Measurements from ENCODE around the gene GPR84.

GPR84 gene

DNA sequence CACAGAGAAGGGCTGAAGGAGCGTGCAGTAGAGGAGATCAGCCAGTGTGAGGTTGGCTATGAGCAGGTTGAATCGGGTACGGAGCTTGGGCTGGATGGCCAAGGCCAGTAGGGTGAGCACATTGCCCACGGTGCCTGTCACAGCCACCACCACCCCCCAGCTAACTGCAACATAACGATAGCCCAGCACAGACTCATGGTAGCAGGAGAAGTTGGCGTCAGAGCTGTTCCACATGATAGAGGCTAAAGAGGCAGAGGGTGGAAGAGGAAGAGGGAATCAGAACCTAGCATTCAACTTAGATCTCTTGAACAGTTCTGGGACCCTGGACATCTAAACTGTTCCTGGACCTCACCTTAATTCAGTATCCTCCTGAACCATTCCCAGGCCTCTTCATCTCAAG, 668 bp downstream of the GPR84 start:
- no peak for ATAC-seq
- TF ChIP-seq ZC3H10 (CRISPR knock-in tag; IDR thresholded peaks at IDR 0.05) (no peak), ZFP3 (CRISPR knock-in tag; IDR thresholded peaks at IDR 0.05) (no peak), ARNTL (CRISPR knock-in tag; IDR thresholded peaks at IDR 0.05; ENCODE audit: borderline replicate concordance, low read depth) (no peak), ZNF70 (CRISPR knock-in tag; IDR thresholded peaks at IDR 0.05) (no peak), ESRRG (CRISPR knock-in tag; IDR thresholded peaks at IDR 0.05) (no peak), RARB (CRISPR knock-in tag; IDR thresholded peaks at IDR 0.05) (no peak), GLIS3 (CRISPR knock-in tag; IDR thresholded peaks at IDR 0.05) (no peak), PPARA (CRISPR knock-in tag; IDR thresholded peaks at IDR 0.05; ENCODE audit: borderline replicate concordance) (no peak), OSR1 (CRISPR knock-in tag; IDR thresholded peaks at IDR 0.05) (no peak), BACH2 (CRISPR knock-in tag; IDR thresholded peaks at IDR 0.05; ENCODE audit: borderline replicate concordance) (no peak)
- TF ChIP-seq, protein P1, sequence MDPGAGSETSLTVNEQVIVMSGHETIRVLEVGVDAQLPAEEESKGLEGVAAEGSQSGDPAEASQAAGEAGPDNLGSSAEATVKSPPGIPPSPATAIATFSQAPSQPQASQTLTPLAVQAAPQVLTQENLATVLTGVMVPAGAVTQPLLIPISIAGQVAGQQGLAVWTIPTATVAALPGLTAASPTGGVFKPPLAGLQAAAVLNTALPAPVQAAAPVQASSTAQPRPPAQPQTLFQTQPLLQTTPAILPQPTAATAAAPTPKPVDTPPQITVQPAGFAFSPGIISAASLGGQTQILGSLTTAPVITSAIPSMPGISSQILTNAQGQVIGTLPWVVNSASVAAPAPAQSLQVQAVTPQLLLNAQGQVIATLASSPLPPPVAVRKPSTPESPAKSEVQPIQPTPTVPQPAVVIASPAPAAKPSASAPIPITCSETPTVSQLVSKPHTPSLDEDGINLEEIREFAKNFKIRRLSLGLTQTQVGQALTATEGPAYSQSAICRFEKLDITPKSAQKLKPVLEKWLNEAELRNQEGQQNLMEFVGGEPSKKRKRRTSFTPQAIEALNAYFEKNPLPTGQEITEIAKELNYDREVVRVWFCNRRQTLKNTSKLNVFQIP (CRISPR knock-in tag; IDR thresholded peaks at IDR 0.05; ENCODE audit: borderline replicate concordance, low read depth) = no peak
- TF ChIP-seq, protein P2, sequence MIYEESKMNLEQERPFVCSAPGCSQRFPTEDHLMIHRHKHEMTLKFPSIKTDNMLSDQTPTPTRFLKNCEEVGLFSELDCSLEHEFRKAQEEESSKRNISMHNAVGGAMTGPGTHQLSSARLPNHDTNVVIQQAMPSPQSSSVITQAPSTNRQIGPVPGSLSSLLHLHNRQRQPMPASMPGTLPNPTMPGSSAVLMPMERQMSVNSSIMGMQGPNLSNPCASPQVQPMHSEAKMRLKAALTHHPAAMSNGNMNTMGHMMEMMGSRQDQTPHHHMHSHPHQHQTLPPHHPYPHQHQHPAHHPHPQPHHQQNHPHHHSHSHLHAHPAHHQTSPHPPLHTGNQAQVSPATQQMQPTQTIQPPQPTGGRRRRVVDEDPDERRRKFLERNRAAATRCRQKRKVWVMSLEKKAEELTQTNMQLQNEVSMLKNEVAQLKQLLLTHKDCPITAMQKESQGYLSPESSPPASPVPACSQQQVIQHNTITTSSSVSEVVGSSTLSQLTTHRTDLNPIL (CRISPR knock-in tag; IDR thresholded peaks at IDR 0.05; ENCODE audit: low read depth) = no peak
- TF ChIP-seq, protein P3, sequence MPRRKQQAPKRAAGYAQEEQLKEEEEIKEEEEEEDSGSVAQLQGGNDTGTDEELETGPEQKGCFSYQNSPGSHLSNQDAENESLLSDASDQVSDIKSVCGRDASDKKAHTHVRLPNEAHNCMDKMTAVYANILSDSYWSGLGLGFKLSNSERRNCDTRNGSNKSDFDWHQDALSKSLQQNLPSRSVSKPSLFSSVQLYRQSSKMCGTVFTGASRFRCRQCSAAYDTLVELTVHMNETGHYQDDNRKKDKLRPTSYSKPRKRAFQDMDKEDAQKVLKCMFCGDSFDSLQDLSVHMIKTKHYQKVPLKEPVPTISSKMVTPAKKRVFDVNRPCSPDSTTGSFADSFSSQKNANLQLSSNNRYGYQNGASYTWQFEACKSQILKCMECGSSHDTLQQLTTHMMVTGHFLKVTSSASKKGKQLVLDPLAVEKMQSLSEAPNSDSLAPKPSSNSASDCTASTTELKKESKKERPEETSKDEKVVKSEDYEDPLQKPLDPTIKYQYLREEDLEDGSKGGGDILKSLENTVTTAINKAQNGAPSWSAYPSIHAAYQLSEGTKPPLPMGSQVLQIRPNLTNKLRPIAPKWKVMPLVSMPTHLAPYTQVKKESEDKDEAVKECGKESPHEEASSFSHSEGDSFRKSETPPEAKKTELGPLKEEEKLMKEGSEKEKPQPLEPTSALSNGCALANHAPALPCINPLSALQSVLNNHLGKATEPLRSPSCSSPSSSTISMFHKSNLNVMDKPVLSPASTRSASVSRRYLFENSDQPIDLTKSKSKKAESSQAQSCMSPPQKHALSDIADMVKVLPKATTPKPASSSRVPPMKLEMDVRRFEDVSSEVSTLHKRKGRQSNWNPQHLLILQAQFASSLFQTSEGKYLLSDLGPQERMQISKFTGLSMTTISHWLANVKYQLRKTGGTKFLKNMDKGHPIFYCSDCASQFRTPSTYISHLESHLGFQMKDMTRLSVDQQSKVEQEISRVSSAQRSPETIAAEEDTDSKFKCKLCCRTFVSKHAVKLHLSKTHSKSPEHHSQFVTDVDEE (CRISPR knock-in tag; IDR thresholded peaks at IDR 0.05) = no peak

DNA sequence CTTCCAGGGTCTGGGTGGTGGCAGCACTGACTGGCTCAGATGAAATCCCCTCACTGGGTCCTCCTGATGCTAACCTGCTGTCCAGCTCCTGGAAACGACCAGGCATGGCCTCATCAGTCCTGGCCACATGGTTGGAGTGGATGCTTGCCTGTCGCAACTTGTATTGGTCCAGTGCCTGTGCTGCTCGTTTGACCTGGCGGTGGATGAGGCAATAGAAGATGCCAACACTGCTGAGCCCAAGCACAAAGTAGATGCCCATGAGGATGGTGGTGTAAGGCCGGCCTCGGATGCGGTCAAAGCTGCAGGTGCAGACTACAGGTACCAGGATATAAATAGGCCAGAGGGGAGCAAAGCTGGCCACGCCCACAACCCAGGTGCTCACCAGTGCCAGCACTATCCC, 1.2 kb downstream of the GPR84 start:
- no peak for ATAC-seq
- TF ChIP-seq GLIS3 (CRISPR knock-in tag; IDR thresholded peaks at IDR 0.05) (no peak), BACH2 (CRISPR knock-in tag; IDR thresholded peaks at IDR 0.05; ENCODE audit: borderline replicate concordance) (no peak)
- TF ChIP-seq, protein P4, sequence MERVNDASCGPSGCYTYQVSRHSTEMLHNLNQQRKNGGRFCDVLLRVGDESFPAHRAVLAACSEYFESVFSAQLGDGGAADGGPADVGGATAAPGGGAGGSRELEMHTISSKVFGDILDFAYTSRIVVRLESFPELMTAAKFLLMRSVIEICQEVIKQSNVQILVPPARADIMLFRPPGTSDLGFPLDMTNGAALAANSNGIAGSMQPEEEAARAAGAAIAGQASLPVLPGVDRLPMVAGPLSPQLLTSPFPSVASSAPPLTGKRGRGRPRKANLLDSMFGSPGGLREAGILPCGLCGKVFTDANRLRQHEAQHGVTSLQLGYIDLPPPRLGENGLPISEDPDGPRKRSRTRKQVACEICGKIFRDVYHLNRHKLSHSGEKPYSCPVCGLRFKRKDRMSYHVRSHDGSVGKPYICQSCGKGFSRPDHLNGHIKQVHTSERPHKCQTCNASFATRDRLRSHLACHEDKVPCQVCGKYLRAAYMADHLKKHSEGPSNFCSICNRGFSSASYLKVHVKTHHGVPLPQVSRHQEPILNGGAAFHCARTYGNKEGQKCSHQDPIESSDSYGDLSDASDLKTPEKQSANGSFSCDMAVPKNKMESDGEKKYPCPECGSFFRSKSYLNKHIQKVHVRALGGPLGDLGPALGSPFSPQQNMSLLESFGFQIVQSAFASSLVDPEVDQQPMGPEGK (CRISPR knock-in tag; IDR thresholded peaks at IDR 0.05; ENCODE audit: borderline replicate concordance) = no peak

DNA sequence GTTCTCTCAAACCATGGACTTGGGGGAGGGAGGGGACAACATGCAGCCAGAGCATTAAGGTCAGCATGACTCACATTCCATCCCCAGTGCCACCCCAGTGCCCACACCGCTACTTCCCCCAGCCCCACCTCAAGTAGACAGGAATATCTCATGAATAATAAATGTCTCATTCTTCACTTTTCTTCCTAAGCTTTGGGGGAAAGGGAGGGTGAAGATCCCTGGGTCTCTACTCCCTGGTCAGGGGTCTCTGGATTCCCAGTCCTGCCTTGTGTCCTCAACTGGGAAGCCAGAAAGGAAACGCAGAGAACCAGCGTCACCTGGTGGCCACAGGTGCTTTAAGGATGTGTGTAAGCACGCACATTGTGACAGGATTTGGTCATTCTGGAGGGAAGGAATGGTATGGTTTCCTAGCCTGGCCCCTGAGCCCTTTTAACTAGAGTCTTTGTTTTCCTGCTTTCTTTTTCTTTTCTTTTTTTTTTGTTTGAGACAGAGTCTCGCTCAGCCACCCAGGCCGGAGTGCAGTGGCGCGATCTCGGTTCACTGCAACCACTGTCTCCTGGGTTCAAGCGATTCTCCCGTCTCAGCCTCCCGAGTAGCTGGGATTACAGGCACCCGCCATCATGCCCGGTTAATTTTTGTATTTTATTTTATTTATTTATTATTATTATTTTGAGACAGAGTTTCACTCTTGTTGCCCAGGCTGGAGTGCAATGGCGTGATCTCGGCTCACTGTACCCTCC, 3.4 kb downstream of the GPR84 start:
- ATAC-seq = peak; percentile 69
- TF ChIP-seq ZNF70 (CRISPR knock-in tag; IDR thresholded peaks at IDR 0.05) (peak; percentile 59; the same call in 1 of the 2 replicates), PPARA (CRISPR knock-in tag; IDR thresholded peaks at IDR 0.05; ENCODE audit: borderline replicate concordance) (no peak), CSDC2 (CRISPR knock-in tag; IDR thresholded peaks at IDR 0.05) (no peak)

DNA sequence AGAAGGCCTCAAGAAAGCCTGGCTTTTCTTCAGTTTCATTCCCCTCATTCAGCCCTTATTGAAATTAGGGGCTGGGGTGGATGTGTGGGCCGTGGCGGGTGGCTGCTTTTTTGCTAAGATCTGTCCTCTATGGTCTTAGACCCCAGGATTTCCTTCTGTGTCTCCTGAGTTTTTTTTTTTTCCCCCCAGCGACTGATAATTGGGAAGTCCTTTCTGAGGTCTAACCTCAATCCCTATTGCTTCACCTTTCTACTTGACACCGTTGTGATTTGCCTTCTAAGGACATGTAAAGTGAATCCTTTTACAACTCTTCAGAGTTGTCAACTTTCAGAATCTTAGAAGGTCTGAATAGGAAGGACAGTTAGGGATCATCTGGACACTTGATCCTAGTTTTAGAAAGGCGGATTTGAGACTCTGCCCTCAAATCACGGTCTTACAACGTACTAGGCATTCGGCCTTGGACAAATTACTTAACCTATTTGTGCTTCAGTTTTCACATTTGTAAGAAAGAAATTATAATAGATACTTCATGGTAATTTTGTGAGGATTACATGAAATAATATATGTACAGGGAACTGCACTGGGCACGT, 4.4 kb downstream of the GPR84 start:
- TF ChIP-seq, protein P3 (CRISPR knock-in tag; IDR thresholded peaks at IDR 0.05) = no peak
- TF ChIP-seq, protein P5, sequence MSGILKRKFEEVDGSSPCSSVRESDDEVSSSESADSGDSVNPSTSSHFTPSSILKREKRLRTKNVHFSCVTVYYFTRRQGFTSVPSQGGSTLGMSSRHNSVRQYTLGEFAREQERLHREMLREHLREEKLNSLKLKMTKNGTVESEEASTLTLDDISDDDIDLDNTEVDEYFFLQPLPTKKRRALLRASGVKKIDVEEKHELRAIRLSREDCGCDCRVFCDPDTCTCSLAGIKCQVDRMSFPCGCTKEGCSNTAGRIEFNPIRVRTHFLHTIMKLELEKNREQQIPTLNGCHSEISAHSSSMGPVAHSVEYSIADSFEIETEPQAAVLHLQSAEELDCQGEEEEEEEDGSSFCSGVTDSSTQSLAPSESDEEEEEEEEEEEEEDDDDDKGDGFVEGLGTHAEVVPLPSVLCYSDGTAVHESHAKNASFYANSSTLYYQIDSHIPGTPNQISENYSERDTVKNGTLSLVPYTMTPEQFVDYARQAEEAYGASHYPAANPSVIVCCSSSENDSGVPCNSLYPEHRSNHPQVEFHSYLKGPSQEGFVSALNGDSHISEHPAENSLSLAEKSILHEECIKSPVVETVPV (CRISPR knock-in tag; IDR thresholded peaks at IDR 0.05) = no peak
- no peak for TF ChIP-seq GLIS3 (CRISPR knock-in tag; IDR thresholded peaks at IDR 0.05)
- TF ChIP-seq BACH2 (CRISPR knock-in tag; IDR thresholded peaks at IDR 0.05; ENCODE audit: borderline replicate concordance) = no peak
- TF ChIP-seq ARNTL (CRISPR knock-in tag; IDR thresholded peaks at IDR 0.05; ENCODE audit: borderline replicate concordance, low read depth) = no peak
- no peak for TF ChIP-seq SNAI2 (CRISPR knock-in tag; IDR thresholded peaks at IDR 0.05)
- no peak for TF ChIP-seq ZFP3 (CRISPR knock-in tag; IDR thresholded peaks at IDR 0.05)
- TF ChIP-seq TOX (CRISPR knock-in tag; IDR thresholded peaks at IDR 0.05; ENCODE audit: borderline replicate concordance) = no peak
- TF ChIP-seq RARB (CRISPR knock-in tag; IDR thresholded peaks at IDR 0.05) = no peak
- no peak for TF ChIP-seq OSR1 (CRISPR knock-in tag; IDR thresholded peaks at IDR 0.05)
- TF ChIP-seq, protein P2 (CRISPR knock-in tag; IDR thresholded peaks at IDR 0.05; ENCODE audit: low read depth) = no peak
- TF ChIP-seq ZNF8 (CRISPR knock-in tag; IDR thresholded peaks at IDR 0.05) = no peak
- no peak for TF ChIP-seq CSDC2 (CRISPR knock-in tag; IDR thresholded peaks at IDR 0.05)
- no peak for ATAC-seq
